ENCODE measurements around the gene ARFGAP3. TPM values are rescaled to one million over a fixed set of nuclear protein-coding genes. Genes with fewer than 3 reads are reported as not detected.

Gene ARFGAP3, protein sequence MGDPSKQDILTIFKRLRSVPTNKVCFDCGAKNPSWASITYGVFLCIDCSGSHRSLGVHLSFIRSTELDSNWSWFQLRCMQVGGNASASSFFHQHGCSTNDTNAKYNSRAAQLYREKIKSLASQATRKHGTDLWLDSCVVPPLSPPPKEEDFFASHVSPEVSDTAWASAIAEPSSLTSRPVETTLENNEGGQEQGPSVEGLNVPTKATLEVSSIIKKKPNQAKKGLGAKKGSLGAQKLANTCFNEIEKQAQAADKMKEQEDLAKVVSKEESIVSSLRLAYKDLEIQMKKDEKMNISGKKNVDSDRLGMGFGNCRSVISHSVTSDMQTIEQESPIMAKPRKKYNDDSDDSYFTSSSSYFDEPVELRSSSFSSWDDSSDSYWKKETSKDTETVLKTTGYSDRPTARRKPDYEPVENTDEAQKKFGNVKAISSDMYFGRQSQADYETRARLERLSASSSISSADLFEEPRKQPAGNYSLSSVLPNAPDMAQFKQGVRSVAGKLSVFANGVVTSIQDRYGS
- total RNA-seq, result 10 to 100 TPM; 38.0 to 46.3 TPM

DNA sequence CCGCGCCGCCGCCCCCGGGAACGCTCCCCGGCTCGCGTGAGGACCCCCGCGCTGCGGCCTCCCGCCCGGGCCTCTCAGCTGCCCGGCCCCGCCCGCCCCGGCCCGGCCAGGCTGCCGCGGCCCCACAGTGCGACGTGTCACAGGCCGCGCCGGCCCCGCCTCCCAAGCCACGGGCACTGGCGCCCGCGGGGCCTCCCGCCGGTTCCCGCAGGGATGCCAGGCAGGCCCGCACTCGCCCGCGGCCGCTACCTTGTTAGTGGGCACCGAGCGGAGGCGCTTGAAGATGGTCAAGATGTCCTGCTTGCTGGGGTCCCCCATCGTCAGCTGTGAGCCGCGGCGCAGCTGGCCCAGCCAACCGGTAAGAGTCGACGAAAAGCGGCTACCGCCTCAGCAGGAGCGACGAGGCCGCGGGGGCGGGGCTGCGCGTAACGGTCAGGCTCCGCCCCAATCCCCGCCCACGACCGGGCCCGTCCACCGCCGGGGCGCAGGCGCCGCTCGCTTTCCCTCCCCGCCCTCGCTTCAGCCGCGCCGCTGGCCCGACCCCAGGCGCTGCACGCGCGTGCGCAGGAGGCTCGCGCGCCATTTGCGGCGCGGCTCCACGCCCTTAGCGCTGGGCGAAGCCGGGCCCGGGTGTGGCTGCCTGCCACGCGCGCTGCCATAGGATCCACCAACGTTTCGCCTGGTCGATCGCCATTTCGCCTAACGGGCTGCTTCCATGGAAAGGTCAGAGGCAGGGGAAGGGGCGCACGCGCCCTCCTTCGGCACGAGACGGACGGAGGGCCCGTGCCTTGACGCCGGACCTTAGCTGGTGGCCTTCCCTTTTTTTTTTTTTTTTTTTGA is at the start of gene ARFGAP3:
Gene ARFGAP3, minus strand, starts transcription at position 409 of the 840 bp plus-strand sequence. Its CDS starts 91 bp downstream, at position 318.
- no peaks in the 10 kb centered on the region for H3K27me3 Mint-ChIP-seq (ENCODE audit: low read depth)
- ATAC-seq (replicated peaks in 1 of 2) (peak; percentile 90), DNase-seq (peak; percentile 96 to 99)
- peaks cover 3 to 6% of the 10 kb centered on the region in 2 donors for H3K36me3 Mint-ChIP-seq (ENCODE audit: insufficient read depth in 2 of 2)
- peaks cover 12% of the 10 kb centered on the region for H3K4me1 Mint-ChIP-seq (ENCODE audit: low read depth)
- H3K9me3 Mint-ChIP-seq, result peaks cover 0 to 2% of the 10 kb centered on the region in 2 donors
- peak within 1 kb of the TSS; percentile 98 for H3K27ac Mint-ChIP-seq
- peak within 1 kb of the TSS; percentile 92 to 97 for H3K4me3 Mint-ChIP-seq

DNA sequence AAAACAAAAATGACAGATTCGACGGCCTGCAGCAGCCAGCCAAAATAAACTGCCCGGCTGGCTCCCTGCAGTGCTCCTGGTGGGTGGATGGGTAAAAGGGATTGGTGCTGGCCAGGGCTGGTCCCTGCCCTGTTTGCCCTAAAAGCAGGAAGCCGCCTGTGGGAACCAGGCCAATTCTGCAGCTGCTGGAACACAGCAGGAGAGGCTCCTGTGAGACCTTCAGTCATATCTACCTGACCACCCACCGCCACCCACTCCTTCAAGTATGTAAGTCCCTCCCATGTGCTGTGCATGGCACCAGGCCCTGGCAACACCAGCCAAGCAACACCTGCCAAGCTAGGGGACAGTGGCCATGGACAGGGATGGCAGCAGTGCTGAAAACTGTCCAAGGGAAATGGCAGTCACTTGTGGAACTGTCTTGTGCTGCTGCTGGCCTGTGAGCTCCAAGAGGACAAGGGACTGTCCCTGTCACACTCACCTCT is 48.7 kb upstream of the ARFGAP3 start:
- DNase-seq (no peak), ATAC-seq (replicated peaks in 1 of 2) (no peak)
- Mint-ChIP-seq H3K4me3 (no peak overlapping the region), H3K27ac (no peak overlapping the region), H3K27me3 (ENCODE audit: low read depth) (no peaks in the 10 kb centered on the region), H3K36me3 (ENCODE audit: insufficient read depth in 2 of 2) (no peaks in the 10 kb centered on the region), H3K4me1 (ENCODE audit: low read depth) (peaks cover 4% of the 10 kb centered on the region), H3K9me3 (no peaks in the 10 kb centered on the region)

DNA sequence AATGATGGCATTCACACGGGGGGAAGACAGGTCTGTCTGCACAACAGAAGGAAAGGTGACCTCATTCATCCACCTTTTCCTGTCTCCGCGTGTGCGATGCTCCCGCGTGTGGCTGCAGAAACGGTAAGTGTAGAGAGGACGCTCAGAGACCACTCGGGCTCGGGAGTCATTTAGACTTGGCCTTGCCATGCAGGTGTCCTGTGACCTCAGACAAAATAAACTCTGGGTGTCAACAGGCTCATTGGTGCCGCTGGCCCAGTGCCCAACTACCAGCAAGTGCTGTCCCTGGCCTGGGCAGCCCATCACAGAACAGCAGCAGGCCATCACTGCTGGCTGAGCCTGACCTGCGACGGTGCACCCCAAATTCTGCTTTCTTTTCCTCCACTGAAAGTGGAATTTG is 48.1 kb upstream of the ARFGAP3 start:
- Mint-ChIP-seq H3K4me3 (no peak overlapping the region), H3K4me1 (ENCODE audit: low read depth) (peaks cover 4% of the 10 kb centered on the region), H3K9me3 (no peaks in the 10 kb centered on the region), H3K27me3 (ENCODE audit: low read depth) (no peaks in the 10 kb centered on the region), H3K27ac (no peak overlapping the region), H3K36me3 (ENCODE audit: insufficient read depth in 2 of 2) (no peaks in the 10 kb centered on the region)
- DNase-seq (no peak), ATAC-seq (replicated peaks in 1 of 2) (no peak)

DNA sequence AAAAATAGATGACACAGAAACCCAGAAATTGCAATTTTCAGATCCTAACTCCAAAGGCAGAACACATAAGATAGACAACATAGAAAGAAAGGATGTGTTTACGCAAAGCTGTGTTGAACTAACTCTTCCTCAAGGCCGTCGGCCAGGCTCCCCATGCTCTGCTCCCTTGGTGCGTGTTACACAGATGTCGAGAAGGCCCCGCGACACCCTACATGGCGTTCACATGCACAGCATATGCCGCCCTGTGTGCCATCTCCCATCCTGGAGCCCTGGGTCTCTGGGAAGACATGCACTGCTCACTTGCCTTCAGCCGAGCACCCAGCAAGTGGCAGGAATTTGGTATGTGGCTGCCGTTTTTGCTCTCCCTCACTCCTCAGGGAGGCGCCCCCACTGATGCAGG is 47.0 kb upstream of the ARFGAP3 start:
- ATAC-seq (replicated peaks in 1 of 2) (no peak), DNase-seq (no peak)
- no peaks in the 10 kb centered on the region for H3K9me3 Mint-ChIP-seq
- H3K36me3 Mint-ChIP-seq (ENCODE audit: insufficient read depth in 2 of 2), result no peaks in the 10 kb centered on the region
- no peaks in the 10 kb centered on the region for H3K27me3 Mint-ChIP-seq (ENCODE audit: low read depth)
- H3K4me1 Mint-ChIP-seq (ENCODE audit: low read depth), result peaks cover 4% of the 10 kb centered on the region
- no peak overlapping the region for H3K4me3 Mint-ChIP-seq
- H3K27ac Mint-ChIP-seq, result no peak overlapping the region

DNA sequence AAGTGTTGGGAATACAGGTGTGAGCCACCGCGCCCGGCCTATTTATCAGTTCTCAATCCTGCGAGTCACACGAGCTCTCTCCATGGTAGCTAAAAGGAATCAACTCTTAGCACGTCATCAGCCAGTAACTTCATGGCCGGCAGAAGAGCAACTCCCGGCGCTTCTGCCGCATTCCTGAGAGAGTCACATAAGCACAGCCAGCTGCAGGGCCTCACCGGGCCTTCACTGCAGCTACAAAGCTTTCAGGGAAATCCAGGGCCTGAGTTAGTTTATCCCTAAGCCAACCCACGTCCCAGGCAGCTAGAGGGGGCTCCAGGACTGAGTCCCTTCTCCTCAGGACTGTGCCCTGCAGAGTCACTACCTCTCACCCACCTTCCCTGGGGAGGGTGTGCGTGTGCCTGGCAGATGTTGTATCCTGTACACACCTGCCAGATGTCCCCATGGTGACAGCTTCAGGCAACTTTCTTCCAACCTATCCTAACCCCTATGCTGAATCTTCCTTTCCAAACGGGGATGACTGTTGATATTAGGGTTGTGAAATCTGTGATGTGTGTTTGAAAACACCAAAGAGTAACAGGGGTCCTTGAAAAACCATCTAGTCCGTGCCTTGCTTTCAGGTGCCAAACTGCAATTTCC is 45.9 kb upstream of the ARFGAP3 start:
- H3K36me3 Mint-ChIP-seq (ENCODE audit: insufficient read depth in 2 of 2), result no peaks in the 10 kb centered on the region
- no peaks in the 10 kb centered on the region for H3K27me3 Mint-ChIP-seq (ENCODE audit: low read depth)
- H3K9me3 Mint-ChIP-seq, result no peaks in the 10 kb centered on the region
- DNase-seq, result no peak
- H3K27ac Mint-ChIP-seq, result no peak overlapping the region
- no peak for ATAC-seq (replicated peaks in 1 of 2)
- peaks cover 4% of the 10 kb centered on the region for H3K4me1 Mint-ChIP-seq (ENCODE audit: low read depth)
- H3K4me3 Mint-ChIP-seq, result no peak overlapping the region

DNA sequence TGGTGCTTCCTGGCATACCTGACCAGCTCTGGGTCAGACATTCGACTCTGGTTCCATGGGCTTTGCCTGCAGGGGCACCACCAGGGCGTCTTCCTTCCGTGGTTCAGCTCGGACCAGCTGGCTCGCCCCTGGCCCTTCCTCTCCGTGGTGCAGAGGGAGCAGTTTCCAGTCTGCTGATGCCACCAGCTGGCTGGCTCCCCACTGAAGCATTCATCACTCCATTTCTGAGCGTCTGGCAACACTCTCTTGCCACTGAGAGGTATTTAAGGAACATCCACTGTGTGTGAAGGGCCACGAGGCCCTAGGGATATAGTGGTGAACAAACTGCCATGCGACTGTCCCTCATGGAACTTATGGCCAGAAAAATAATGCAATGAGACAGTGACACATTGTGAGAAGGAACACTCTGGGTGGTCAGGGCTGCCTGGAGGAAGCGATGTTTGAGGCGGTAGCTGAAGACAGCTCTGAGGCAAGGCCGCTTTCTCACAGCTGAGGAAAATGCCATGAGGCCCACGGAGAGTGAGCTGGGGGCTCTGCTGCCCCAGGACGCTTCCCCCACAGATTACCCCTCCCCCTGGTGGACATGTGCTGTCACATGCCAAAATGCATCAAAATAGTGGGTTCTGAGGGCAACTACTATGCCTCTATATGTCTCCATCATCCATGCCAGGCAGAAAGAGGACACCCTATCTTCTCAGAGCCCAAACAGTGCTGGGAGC is 44.9 kb upstream of the ARFGAP3 start:
- Mint-ChIP-seq H3K4me3 (no peak overlapping the region), H3K27ac (no peak overlapping the region), H3K36me3 (ENCODE audit: insufficient read depth in 2 of 2) (no peaks in the 10 kb centered on the region), H3K4me1 (ENCODE audit: low read depth) (peaks cover 9% of the 10 kb centered on the region), H3K27me3 (ENCODE audit: low read depth) (no peaks in the 10 kb centered on the region), H3K9me3 (no peaks in the 10 kb centered on the region)
- ATAC-seq (replicated peaks in 1 of 2) (no peak), DNase-seq (peak in 1 of 2 donors; percentile 3)

DNA sequence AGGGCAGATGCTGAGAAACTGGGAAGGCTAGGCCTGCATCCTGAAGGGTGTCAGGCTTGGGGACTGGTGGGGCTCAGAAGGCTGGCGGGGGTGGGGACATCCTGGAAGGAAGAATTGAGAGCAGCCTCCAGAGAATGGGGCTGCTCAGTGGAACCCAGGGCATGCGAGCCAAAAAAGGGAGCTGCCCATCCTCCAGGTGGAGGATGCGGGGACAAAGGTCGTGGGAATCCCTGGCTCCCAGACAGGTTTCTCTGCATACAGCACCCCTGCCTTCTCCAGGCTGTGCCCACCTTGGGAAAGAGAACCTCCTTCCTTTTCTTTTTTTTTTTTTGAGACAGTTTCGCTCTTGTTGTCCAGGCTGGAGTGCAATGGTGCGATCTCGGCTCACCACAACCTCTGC is 40.9 kb upstream of the ARFGAP3 start:
- H3K27me3 Mint-ChIP-seq (ENCODE audit: low read depth), result no peaks in the 10 kb centered on the region
- DNase-seq (no peak), ATAC-seq (replicated peaks in 1 of 2) (no peak)
- no peak overlapping the region for H3K27ac Mint-ChIP-seq
- peaks cover 32% of the 10 kb centered on the region for H3K4me1 Mint-ChIP-seq (ENCODE audit: low read depth)
- no peaks in the 10 kb centered on the region for H3K9me3 Mint-ChIP-seq
- H3K36me3 Mint-ChIP-seq (ENCODE audit: insufficient read depth in 2 of 2), result no peaks in the 10 kb centered on the region
- no peak overlapping the region for H3K4me3 Mint-ChIP-seq

DNA sequence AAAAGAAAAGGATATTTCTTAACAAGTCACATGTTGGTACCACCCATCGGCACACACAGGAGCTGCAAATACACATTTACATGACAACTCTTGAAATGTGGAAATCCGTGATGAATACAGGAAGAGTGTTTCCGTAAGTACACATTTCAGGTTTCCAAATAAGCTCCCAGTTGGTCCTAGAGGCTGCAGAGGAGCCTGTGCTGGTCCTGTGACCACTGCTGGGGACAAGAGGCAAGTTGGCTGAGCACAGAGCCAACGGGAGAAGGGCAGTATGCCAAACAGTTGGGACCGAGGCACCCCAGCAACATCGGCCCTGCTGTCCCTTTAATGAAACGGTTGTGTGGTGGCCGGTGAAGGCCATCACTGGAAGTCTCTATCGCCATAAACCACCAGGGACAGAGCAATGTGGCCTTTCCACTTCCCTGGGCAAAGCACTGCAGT is 38.5 kb upstream of the ARFGAP3 start:
- peak overlapping the region; percentile 66 for H3K27ac Mint-ChIP-seq
- H3K36me3 Mint-ChIP-seq (ENCODE audit: insufficient read depth in 2 of 2), result no peaks in the 10 kb centered on the region
- no peaks in the 10 kb centered on the region for H3K9me3 Mint-ChIP-seq
- no peak for ATAC-seq (replicated peaks in 1 of 2)
- H3K27me3 Mint-ChIP-seq (ENCODE audit: low read depth), result no peaks in the 10 kb centered on the region
- peaks cover 32% of the 10 kb centered on the region for H3K4me1 Mint-ChIP-seq (ENCODE audit: low read depth)
- H3K4me3 Mint-ChIP-seq, result peak overlapping the region; percentile 36 to 63
- no peak for DNase-seq

DNA sequence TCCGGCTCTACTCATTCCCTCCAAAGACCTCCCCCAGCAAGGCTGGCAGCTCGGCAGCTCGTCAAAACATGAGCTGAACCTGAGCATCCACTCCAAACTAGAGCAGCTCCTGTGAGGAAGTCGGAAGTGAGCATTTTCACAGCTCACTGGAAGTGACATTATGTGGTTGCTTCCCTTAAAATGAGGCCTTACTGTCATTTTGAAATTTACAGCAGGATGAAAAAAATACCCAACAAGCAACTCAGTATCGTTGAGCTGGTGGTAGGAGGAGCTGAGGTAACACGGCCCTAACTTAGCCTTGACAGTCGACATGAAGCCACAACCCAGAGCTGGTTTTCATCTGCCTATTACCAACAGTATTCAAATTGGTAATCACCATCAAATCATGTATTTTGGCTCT is 38.0 kb upstream of the ARFGAP3 start:
- DNase-seq, result peak; percentile 17 to 34
- no peaks in the 10 kb centered on the region for H3K36me3 Mint-ChIP-seq (ENCODE audit: insufficient read depth in 2 of 2)
- peaks cover 32% of the 10 kb centered on the region for H3K4me1 Mint-ChIP-seq (ENCODE audit: low read depth)
- peak; percentile 81 to 84 for ATAC-seq (replicated peaks in 1 of 2)
- H3K9me3 Mint-ChIP-seq, result no peaks in the 10 kb centered on the region
- H3K27me3 Mint-ChIP-seq (ENCODE audit: low read depth), result no peaks in the 10 kb centered on the region
- H3K4me3 Mint-ChIP-seq, result peak overlapping the region; percentile 36 to 63
- H3K27ac Mint-ChIP-seq, result peak overlapping the region; percentile 66

DNA sequence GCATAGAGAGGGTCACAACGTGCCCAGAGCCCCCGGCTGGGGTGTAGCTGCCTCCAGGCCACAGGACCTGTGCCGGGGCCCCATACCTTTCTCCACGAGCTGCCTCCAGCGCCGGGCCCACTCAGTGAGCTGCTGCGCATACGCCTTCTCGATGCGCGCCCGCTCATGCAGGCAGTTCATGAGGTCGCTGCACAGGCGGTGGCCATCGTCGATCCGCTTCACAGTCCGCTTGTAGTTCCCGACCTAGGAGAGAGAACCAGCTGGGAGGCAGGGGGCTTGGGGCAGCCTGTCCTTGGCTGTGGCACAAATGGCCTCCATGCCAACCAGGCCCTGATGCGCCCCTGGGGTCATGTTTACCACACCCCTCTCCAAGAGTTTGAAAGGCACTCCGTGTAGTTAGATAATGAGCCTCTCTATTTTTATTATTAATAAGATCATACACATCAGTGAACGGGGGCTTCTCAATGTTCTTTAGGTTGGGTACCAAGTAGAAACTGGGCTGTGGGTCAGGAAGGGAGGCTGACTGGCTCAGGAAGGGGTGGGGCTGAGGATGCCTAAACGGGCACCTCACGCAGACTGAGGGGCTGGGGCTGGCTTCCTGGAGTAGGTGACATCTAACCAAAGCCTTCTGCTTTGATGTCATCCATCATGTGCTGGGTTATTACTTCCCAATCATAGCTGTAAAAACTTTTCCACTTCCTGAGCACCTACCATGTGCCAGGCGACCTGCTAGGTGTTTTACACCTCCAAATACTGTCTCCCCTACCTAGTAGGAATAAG is 36.5 kb upstream of the ARFGAP3 start:
- Mint-ChIP-seq H3K9me3 (no peaks in the 10 kb centered on the region), H3K27ac (no peak overlapping the region), H3K4me3 (no peak overlapping the region), H3K4me1 (ENCODE audit: low read depth) (peaks cover 43% of the 10 kb centered on the region), H3K27me3 (ENCODE audit: low read depth) (no peaks in the 10 kb centered on the region), H3K36me3 (ENCODE audit: insufficient read depth in 2 of 2) (peaks cover 2% of the 10 kb centered on the region in 2 donors)
- ATAC-seq (replicated peaks in 1 of 2), result no peak
- no peak for DNase-seq

DNA sequence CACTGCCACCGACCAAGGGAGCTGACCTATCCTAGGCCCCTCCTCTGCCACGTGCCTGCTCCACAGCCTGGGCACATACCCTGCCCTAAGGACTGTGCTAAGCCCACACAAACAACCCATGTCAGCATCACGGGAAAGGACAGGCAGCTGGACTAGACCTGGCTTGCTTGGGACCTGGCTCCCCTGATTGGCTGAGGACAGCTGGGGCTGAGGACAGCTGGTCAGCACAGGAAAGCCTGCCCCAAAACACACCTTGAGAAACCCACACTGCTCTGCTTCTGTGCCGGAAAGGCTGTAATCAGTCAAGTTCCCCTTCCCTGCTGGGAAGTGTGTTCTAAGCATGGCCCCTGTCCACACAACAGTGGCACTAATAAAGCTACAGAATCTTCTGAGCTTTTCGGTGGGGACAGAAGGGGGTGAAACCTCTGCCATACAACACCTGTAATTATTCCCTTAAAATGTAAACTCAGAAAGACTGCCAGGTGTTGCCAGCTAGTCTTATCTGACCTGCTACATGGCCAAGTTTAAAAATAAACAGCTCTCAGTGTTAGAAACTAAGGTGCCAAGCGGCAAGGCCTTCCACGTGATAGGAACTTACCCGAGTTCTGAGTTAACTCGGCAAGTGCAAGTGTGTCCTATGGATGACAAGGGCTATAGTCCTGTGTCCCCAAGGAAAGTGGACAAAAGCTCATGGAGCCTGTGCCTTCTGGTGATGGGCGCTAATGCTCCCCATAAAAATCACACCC is 35.7 kb upstream of the ARFGAP3 start:
- no peak for ATAC-seq (replicated peaks in 1 of 2)
- Mint-ChIP-seq H3K27me3 (ENCODE audit: low read depth) (no peaks in the 10 kb centered on the region), H3K36me3 (ENCODE audit: insufficient read depth in 2 of 2) (peaks cover 2% of the 10 kb centered on the region in 2 donors), H3K4me3 (no peak overlapping the region), H3K4me1 (ENCODE audit: low read depth) (peaks cover 43% of the 10 kb centered on the region), H3K27ac (no peak overlapping the region), H3K9me3 (no peaks in the 10 kb centered on the region)
- no peak for DNase-seq
